ENCODE data around the gene PRR36.

The PRR36 gene

GRCh38 chr19:7829166-7829520 is 45.0 kb downstream of the PRR36 start:
- no peak for DNase-seq (ENCODE audit: low read depth, low spot score)

GRCh38 chr19:7823686-7824301 is 50.4 kb downstream of the PRR36 start:
- no peaks in the 10 kb centered on the region for H3K27me3 ChIP-seq (ENCODE audit: control insufficient read depth, insufficient read depth, low read length)
- no peaks in the 10 kb centered on the region; the same call in 1 of the 2 replicates for H3K9me3 ChIP-seq (ENCODE audit: control insufficient read depth, insufficient read depth, low read length)
- no CpG with 5 or more reads among the region's 9 CpGs for WGBS (ENCODE audit: insufficient coverage, insufficient read length)
- H3K4me1 ChIP-seq (ENCODE audit: control insufficient read depth, insufficient read depth, low read length): no peaks in the 10 kb centered on the region; the same call in 1 of the 2 replicates
- no peaks in the 10 kb centered on the region for H3K36me3 ChIP-seq (ENCODE audit: control insufficient read depth, insufficient read depth, low read length)
- H3K4me3 ChIP-seq (ENCODE audit: low read length): no peak overlapping the region
- H3K27ac ChIP-seq (ENCODE audit: low read length): no peak overlapping the region
- DNase-seq (ENCODE audit: low read depth, low spot score): no peak

More at GRCh38 chr19:7829166-7829520, 45.0 kb downstream of the PRR36 start:
- Histone ChIP-seq H3K36me3 (ENCODE audit: control insufficient read depth, insufficient read depth, low read length) (no peaks in the 10 kb centered on the region), H3K27me3 (ENCODE audit: control insufficient read depth, insufficient read depth, low read length) (no peaks in the 10 kb centered on the region), H3K4me3 (ENCODE audit: low read length) (peak overlapping the region; percentile 39; the same call in 1 of the 2 replicates), H3K4me1 (ENCODE audit: control insufficient read depth, insufficient read depth, low read length) (peaks cover 4% of the 10 kb centered on the region; the same call in 1 of the 2 replicates), H3K27ac (ENCODE audit: low read length) (no peak overlapping the region), H3K9me3 (ENCODE audit: control insufficient read depth, insufficient read depth, low read length) (no peaks in the 10 kb centered on the region)
- no CpG with 5 or more reads among the region's 18 CpGs for WGBS (ENCODE audit: insufficient coverage, insufficient read length)

GRCh38 chr19:7822910-7823515 is 51.2 kb downstream of the PRR36 start:
- no peaks in the 10 kb centered on the region for H3K27me3 ChIP-seq (ENCODE audit: control insufficient read depth, insufficient read depth, low read length)
- no peak overlapping the region for H3K27ac ChIP-seq (ENCODE audit: low read length)
- H3K4me1 ChIP-seq (ENCODE audit: control insufficient read depth, insufficient read depth, low read length): no peaks in the 10 kb centered on the region; the same call in 1 of the 2 replicates
- H3K4me3 ChIP-seq (ENCODE audit: low read length): no peak overlapping the region
- H3K36me3 ChIP-seq (ENCODE audit: control insufficient read depth, insufficient read depth, low read length): no peaks in the 10 kb centered on the region
- WGBS (ENCODE audit: insufficient coverage, insufficient read length): no CpG with 5 or more reads among the region's 4 CpGs
- no peaks in the 10 kb centered on the region; the same call in 1 of the 2 replicates for H3K9me3 ChIP-seq (ENCODE audit: control insufficient read depth, insufficient read depth, low read length)
- no peak for DNase-seq (ENCODE audit: low read depth, low spot score)

- no peaks in the 10 kb centered on the region for H3K27me3 ChIP-seq (ENCODE audit: control insufficient read depth, insufficient read depth, low read length)
- no CpG with 5 or more reads among the region's 3 CpGs for WGBS (ENCODE audit: insufficient coverage, insufficient read length)
Observed at GRCh38 chr19:7820588-7820987, 53.6 kb downstream of the PRR36 start.

GRCh38 chr19:7819337-7819736 is 54.9 kb downstream of the PRR36 start:
- no CpG with 5 or more reads among the region's 2 CpGs for WGBS (ENCODE audit: insufficient coverage, insufficient read length)
- H3K9me3 ChIP-seq (ENCODE audit: control insufficient read depth, insufficient read depth, low read length): no peaks in the 10 kb centered on the region; the same call in 1 of the 2 replicates
- H3K4me1 ChIP-seq (ENCODE audit: control insufficient read depth, insufficient read depth, low read length): no peaks in the 10 kb centered on the region; the same call in 1 of the 2 replicates
- no peak overlapping the region for H3K4me3 ChIP-seq (ENCODE audit: low read length)
- H3K27ac ChIP-seq (ENCODE audit: low read length): no peak overlapping the region
- DNase-seq (ENCODE audit: low read depth, low spot score): no peak
- no peaks in the 10 kb centered on the region for H3K36me3 ChIP-seq (ENCODE audit: control insufficient read depth, insufficient read depth, low read length)
- H3K27me3 ChIP-seq (ENCODE audit: control insufficient read depth, insufficient read depth, low read length): no peaks in the 10 kb centered on the region

More at GRCh38 chr19:7820588-7820987, 53.6 kb downstream of the PRR36 start:
- Histone ChIP-seq H3K4me1 (ENCODE audit: control insufficient read depth, insufficient read depth, low read length) (no peaks in the 10 kb centered on the region; the same call in 1 of the 2 replicates), H3K36me3 (ENCODE audit: control insufficient read depth, insufficient read depth, low read length) (no peaks in the 10 kb centered on the region), H3K27ac (ENCODE audit: low read length) (no peak overlapping the region), H3K9me3 (ENCODE audit: control insufficient read depth, insufficient read depth, low read length) (no peaks in the 10 kb centered on the region; the same call in 1 of the 2 replicates), H3K4me3 (ENCODE audit: low read length) (no peak overlapping the region)
- no peak for DNase-seq (ENCODE audit: low read depth, low spot score)

- Histone ChIP-seq H3K27ac (ENCODE audit: low read length) (no peak overlapping the region), H3K4me1 (ENCODE audit: control insufficient read depth, insufficient read depth, low read length) (no peaks in the 10 kb centered on the region), H3K27me3 (ENCODE audit: control insufficient read depth, insufficient read depth, low read length) (no peaks in the 10 kb centered on the region), H3K36me3 (ENCODE audit: control insufficient read depth, insufficient read depth, low read length) (no peaks in the 10 kb centered on the region), H3K4me3 (ENCODE audit: low read length) (no peak overlapping the region), H3K9me3 (ENCODE audit: control insufficient read depth, insufficient read depth, low read length) (no peaks in the 10 kb centered on the region; the same call in 1 of the 2 replicates)
- no CpG with 5 or more reads among the region's 2 CpGs for WGBS (ENCODE audit: insufficient coverage, insufficient read length)
- no peak for DNase-seq (ENCODE audit: low read depth, low spot score)
Observed at GRCh38 chr19:7818806-7819205, 55.4 kb downstream of the PRR36 start.

Measured in iPS DF 6.9 (cell line).